EH (cell line): ENCODE results near the gene ARHGAP40.
A peak's percentile ranks its signal among the peaks of the same experiment; 100 is the strongest.

ENCODE experiments used
- DNase-seq: peaks from one replicate; pipeline ENCODE4 v3.0.0-alpha.2; 2015; ENCODE audit warnings: low read depth

ARHGAP40 gene

GRCh38 chr20:38601216-38602184, at the start of gene ARHGAP40:
ARHGAP40 (plus strand) TSS chr20:38601809.
- DNase-seq = no peak

- DNase-seq = no peak
Measured at GRCh38 chr20:38554986-38555385, 46.6 kb upstream of the ARHGAP40 start.

GRCh38 chr20:38555395-38555794, 46.2 kb upstream of the ARHGAP40 start:
- DNase-seq = no peak

GRCh38 chr20:38557174-38557573, 44.4 kb upstream of the ARHGAP40 start:
- no peak for DNase-seq

- DNase-seq = no peak
Measured at GRCh38 chr20:38558596-38559360, 42.8 kb upstream of the ARHGAP40 start.

- peak; percentile 78 for DNase-seq
Measured at GRCh38 chr20:38559764-38560163, 41.8 kb upstream of the ARHGAP40 start.

- DNase-seq = no peak
Measured at GRCh38 chr20:38563802-38564431, 37.7 kb upstream of the ARHGAP40 start.

GRCh38 chr20:38564680-38565079, 36.9 kb upstream of the ARHGAP40 start:
- no peak for DNase-seq

GRCh38 chr20:38566036-38566598, 35.5 kb upstream of the ARHGAP40 start:
- DNase-seq = no peak

- DNase-seq = no peak
Measured at GRCh38 chr20:38569747-38570525, 31.7 kb upstream of the ARHGAP40 start.

GRCh38 chr20:38573413-38573812, 28.2 kb upstream of the ARHGAP40 start:
- no peak for DNase-seq

GRCh38 chr20:38579219-38579910, 22.2 kb upstream of the ARHGAP40 start:
- DNase-seq = no peak

- no peak for DNase-seq
Measured at GRCh38 chr20:38579921-38580320, 21.7 kb upstream of the ARHGAP40 start.

- no peak for DNase-seq
Measured at GRCh38 chr20:38581013-38581412, 20.6 kb upstream of the ARHGAP40 start, which contains the start of gene ADIG. ADIG (plus strand) TSS chr20:38581197; CDS start chr20:38581251, 54 bp downstream.

GRCh38 chr20:38581830-38582358, 19.7 kb upstream of the ARHGAP40 start:
- no peak for DNase-seq

- no peak for DNase-seq
Measured at GRCh38 chr20:38583306-38583705, 18.3 kb upstream of the ARHGAP40 start.

- no peak for DNase-seq
Measured at GRCh38 chr20:38584099-38584763, 17.4 kb upstream of the ARHGAP40 start.

- DNase-seq = no peak
Measured at GRCh38 chr20:38585404-38586180, 16.0 kb upstream of the ARHGAP40 start.

GRCh38 chr20:38586181-38586525, 15.5 kb upstream of the ARHGAP40 start:
- DNase-seq = no peak
